SIG-M5 (cell line): ENCODE measurements around the gene SUPT5H.
"Not testable (repeated sequence)": the region's sequence is repeated elsewhere in the genome, so short reads cannot be mapped to it uniquely, and the experiment has no call there.

Experiments used
- DNase-seq: peaks from one replicate; lab custom pipeline; 2025; lab: John Stamatoyannopoulos, UW

SUPT5H gene

DNA sequence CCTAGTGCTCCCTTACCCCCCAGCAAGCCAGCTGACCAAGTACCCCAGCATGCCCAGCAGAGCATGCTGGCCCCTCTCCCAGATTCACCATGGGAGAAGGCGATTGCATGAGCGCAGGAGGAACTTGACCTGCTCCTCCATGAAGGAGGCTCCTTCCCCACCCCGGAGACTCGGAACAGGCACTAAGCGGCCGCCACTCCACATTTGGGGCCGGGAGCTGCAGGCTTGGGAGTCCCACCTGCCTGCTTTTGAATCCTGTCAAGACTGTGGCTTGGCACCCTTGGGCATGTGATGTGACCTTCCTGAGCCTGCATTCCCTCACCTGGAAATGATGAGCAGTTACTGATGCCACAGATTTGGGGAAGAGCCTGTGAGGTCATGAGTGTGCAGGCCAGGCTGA is 22.6 kb downstream of the SUPT5H start:
- no peak for DNase-seq

DNA sequence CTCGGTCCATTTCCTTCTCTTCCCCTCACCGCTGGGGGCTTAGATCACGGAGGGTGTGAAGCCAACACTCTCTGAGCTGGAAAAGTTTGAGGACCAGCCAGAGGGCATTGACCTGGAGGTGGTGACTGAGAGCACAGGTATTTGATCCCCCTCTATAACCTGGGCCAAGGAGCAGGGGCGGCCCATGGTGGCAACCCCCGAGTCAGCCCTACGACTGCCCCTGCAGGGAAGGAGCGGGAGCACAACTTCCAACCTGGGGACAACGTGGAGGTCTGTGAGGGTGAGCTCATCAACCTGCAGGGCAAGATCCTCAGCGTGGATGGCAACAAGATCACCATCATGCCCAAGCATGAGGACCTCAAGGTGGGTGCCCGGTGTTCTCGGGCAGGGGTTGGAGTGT is 23.7 kb downstream of the SUPT5H start:
- no peak for DNase-seq

DNA sequence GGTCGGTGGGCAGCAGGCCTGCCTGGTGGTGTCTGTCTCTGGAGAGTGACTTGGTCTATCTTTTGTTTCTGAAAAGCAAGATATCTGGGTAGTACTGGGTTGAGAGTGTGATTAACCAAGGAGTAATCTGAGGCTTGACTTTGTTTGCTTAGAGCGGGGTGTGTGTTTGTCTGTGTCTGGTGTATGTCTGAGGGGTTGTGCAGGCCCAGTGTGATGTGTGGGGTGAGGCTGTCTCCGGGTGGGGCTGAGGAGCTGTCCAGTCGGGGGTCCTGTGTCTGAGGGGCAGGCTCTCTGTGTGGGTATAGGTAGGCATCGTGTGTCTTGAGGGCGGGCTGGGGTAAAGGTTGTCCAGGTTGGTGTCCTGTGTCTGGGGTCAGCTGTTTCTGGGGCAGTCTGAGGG is 24.2 kb downstream of the SUPT5H start:
- DNase-seq: no peak

DNA sequence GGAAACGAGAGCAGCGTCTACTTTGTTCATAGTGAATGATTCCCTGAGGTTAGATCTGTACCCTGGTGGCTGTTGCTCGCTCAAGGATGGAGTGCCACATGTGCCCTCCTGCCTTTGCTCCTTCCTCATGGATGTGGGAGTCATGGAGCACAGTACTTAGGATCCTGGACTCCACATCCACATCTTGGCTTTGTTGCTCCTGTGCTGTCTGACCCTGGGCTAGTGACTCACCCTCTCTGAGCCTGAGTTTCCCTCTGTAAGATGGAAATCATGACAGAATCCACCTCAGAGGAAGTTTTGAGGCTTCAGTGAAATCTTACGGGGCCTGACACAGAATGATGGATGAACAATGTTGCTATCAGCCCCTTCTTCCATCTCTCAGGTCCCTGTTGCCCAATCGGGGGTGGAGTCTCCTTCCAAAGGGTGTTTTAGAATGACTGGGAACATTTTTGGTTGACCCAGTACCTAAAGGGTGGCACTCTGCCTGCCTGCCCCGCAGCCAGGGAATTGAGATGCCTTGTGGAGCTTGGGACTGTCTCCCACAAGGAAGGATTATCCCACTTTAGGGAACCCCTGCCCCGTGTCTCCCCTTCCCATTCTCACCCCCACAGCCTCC is 25.4 kb downstream of the SUPT5H start:
- no peak for DNase-seq

DNA sequence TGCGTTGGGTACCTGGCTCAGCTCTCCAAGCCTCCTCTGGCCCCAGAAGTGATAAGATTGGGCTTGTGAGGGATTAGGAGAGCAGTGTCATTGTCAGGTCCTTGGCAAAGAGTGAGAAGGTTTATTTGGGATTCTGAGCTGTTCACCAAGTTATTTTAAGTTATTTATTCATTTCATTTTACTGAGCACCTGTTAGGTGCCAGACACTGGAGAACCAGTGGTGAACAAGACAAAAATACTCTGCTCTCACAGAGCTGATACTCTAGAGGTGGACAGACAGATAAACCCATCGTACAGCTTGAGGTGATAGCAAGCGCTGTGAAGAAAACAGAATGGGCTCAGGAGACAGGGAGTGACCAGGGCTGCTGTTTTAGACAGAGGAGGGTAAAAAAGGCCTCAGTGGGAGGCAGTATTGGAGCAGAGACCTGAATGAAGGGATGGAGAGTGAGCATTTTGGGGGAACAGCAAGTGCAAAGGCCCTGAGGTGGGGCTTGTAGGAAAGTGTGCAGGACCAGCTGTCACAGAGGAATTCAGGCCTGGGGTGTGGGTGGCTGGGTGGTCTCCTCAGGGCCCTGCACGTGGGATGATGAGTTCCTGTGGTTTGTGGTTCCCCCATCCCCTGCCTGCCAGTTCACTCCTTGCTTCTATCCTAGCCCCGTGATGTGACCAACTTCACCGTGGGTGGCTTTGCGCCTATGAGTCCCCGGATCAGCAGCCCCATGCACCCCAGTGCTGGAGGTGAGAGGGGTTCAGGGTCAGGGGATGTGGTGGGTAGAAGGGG is 26.6 kb downstream of the SUPT5H start:
- no peak for DNase-seq

DNA sequence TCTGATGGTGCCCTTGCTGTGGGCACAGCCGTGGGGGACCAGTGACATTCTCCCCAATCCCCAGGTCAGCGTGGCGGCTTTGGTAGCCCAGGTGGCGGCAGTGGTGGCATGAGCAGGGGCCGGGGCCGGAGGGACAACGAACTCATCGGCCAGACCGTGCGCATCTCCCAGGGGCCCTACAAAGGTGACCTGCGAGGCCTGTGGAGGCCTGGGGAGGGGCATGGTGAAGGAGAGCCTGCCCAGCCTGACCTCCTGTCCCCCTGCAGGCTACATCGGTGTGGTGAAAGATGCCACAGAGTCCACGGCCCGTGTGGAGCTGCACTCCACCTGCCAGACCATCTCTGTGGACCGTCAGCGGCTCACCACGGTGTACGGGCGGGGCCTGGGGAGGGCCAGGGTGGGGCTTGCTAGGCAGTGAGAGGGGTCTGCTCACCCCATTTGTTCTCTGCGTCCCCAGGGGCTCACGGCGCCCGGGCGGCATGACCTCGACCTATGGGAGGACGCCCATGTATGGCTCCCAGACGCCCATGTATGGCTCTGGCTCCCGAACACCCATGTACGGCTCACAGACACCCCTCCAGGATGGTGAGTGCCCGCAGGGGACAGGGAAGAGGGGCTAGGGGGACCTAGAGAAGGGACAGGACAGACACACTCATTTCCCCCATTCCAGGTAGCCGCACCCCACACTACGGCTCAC is 27.5 kb downstream of the SUPT5H start:
- no peak for DNase-seq

DNA sequence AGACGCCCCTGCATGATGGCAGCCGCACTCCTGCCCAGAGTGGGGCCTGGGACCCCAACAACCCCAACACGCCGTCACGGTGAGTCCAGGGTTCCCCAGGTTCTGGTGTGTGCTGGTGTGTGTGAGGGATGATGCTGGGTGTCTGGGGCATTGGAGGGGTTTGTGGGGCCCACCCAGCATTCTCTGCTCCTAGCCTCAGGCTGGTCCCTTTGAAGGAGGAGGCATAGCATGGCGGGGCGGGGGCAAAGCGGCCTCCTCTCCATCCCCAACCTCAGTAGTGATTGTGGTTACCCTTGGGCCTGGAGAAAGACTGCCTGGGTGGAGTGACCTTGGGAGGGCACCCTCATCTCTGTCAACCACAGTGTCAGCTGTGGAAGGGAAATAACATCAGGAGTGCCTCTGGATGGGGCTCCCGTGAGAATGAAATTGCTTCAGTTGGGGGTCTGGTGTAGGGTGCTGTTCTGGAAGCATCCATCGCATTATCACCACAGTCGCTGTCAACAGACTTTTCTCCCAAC is 28.1 kb downstream of the SUPT5H start:
- no peak for DNase-seq

DNA sequence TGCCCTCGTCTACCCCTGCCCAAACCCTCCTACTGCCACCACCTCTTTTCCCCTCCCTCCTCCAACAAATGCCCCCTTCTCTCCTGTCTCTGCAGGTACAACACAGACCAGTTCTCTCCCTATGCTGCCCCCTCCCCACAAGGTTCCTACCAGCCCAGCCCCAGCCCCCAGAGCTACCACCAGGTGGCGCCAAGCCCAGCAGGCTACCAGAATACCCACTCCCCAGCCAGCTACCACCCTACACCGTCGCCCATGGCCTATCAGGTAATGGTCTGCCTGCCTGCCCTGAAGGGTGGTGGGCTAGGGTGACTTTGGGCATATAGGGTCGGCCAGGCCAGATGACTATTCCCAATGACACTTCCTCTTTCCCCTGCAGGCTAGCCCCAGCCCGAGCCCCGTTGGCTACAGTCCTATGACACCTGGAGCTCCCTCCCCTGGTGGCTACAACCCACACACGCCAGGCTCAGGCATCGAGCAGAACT is 28.8 kb downstream of the SUPT5H start:
- DNase-seq: no peak

DNA sequence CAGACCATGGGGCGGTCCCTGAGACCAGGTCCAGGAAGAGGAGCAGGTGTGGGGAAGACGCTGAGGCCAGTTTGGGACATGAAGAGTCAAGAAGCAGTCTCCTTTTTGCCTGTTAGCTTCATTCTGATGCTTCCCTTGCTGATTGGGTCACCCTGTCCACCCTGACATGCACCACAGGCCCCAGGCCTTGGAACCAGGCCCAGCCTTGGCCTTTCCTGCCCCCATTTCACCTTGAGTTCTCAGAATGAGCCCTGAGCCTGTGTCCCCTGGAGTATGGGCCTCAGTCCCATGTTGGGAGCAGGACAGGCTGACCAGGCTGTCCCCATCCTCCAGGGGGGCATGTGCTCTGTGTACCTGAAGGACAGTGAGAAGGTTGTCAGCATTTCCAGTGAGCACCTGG is 30.4 kb downstream of the SUPT5H start:
- no peak for DNase-seq

DNA sequence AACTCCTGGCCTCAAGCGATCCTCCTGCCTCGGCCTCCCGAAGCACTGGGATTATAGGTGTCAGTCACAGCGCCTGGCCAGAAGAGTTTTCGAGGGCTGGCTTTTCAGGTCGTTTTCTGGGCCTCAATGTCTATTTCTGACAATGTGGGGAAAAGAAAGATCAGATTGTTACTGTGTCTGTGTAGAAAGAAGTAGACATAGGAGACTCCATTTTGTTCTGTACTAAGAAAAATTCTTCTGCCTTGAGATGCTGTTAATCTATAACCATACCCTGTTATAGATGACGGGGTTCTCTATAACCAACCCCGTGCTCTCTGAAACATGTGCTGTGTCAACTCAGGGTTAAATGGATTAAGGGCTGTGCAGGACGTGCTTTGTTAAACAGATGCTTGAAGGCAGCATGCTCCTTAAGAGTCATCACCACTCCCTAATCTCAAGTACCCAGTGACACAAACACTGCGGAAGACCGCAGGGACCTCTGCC is 34.0 kb downstream of the SUPT5H start:
- not testable (repeated sequence) for DNase-seq

DNA sequence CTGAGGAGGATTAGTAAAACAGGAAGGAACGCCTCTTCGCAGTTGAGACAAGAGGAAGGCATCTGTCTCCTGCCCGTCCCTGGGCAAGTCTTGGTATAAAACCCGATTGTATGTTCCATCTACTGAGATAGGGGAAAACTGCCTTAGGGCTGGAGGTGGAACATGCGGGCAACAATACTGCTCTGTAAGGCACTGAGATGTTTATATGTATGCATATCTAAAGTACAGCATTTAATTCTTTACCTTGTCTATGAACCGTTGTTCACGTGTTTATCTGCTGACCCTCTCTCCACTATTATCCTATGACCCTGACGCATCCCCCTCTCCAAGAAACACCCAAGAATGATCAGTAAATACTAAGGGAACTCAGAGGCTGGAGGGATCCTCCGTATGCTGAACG is 34.5 kb downstream of the SUPT5H start:
- no peak for DNase-seq

DNA sequence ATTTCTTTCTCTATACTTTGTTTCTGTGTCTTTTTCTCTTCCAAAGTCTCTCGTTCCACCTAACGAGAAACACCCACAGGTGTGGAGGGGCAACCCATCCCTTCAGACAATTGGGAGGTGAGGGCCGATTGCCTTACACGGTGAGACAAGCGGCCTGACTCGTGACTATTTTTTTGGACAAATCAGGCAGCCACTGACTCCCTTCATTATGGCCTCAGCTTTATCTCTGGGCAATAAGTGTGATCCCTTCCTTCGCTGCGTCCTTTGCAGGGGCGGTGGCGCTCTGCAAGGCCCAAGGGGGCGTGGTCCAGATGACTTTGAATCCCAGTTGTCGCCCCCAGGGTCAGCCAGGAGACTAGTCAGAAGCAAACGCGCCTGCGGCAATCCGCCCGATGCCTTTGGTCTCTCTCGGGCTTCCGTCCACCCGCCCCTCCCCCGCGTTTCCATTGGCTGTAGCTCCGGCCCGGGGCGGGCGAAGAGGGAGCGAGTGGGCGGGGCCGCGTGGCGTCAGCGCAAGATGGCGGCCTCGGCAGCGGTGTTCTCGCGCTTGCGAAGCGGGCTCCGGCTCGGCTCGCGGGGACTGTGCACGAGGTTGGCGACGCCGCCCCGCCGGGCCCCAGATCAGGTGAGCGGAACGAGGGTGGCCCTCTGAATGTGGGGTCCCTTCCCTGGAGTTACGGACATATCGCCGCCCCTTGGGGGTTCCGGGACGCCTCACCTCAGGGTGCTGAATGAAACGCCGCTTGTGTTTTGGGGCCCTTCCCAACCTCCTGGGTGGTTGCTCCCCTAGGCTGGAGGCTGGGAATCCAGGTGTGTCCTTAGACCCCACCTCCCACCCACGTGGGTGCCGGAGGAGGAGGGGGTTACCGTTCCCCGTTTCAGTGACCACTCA is 35.2 kb downstream of the SUPT5H start, which contains the start of gene TIMM50:
Gene TIMM50 (plus strand): TSS at position 502 of the 892 bp plus-strand sequence. CDS start 16 bp downstream, at position 518.
- peak; percentile 33 for DNase-seq

DNA sequence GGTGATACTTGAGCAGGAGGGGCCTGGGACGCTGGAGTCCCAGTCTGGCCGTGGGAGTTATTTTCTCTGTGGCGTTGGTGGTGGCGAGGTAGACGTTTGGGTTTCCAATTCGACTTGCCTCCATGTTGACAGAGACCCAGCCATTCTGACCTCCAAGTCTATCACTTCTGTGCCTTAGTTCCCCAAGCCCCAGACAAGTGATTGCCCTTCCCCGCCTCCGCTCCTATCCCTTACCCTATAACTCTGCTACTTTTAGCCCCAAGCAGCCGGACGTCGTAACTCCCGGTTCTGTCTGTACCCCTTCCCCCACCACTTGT is 35.8 kb downstream of the SUPT5H start:
- DNase-seq: no peak

DNA sequence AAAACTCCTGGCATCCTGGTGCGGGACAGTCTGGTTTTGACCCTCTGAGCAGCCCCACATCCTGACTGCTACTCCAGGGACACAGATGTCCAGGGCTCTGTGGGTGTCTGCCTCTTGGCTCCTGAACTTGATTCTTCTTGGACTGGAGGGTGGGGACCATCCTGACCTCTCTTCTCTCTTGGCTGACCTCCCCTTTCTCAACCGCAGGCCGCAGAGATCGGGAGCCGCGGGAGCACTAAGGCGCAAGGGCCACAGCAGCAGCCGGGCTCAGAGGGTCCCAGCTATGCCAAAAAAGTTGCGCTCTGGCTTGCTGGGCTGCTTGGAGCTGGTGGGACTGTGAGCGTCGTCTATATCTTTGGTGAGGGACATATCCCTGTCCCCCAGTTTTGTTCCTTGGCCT is 36.3 kb downstream of the SUPT5H start:
- DNase-seq: no peak

DNA sequence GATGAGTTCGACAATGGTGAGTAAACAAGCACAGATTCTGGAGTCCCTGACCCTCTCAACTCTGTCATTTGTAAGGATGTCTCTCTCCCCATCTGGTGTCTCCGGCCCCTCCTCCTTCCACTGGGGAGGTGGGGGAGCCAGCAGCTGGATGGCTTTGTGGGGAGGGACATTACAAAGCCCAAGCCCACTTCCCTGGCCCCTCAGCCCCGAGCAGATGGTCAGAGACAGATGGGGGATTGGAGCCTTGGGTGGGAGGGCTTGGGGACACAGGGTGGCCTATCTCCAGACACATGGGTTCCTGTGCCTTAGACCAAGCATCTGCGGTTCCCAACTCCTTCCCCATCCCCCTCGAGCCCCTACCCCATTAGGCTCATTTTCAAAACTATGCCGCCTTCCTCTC is 37.8 kb downstream of the SUPT5H start:
- no peak for DNase-seq

DNA sequence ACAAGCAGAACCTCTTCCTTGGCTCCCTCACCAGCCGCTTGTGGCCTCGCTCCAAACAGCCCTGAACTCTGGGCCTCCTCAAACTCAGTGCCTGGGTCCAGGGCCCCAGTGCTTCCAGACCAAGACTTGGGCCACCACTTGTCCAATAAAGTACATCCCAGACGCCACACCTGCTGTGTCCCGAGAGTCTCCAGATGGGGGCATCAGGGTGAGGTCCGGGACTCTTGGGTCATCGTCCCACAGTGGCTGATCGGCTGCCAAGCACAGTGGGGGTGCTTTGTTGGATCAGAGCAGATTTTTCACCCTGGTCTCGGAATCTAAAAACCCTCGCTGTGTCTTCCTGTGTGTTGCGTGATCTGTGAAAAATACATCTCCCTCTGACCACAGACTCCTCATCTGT is 44.4 kb downstream of the SUPT5H start:
- no peak for DNase-seq

DNA sequence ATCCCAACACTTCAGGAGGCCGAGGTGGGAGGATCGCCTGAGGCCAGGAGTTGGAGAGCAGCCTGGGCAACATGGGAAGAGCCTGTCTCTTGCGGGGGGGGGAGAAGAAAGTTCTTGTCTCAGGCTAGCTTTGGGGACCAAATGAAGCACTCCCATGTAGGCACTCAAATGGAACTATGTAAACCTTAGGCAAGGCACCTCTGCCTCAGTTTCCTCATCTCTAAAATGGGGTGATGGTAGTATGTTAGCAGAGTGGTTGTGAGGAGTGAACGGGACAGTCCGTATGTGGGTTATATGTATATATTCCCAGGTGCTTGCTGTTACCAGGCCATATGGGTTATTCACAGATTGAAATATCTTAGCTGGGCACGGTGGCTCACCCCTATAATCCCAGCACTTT is 46.8 kb downstream of the SUPT5H start:
- DNase-seq: no peak

DNA sequence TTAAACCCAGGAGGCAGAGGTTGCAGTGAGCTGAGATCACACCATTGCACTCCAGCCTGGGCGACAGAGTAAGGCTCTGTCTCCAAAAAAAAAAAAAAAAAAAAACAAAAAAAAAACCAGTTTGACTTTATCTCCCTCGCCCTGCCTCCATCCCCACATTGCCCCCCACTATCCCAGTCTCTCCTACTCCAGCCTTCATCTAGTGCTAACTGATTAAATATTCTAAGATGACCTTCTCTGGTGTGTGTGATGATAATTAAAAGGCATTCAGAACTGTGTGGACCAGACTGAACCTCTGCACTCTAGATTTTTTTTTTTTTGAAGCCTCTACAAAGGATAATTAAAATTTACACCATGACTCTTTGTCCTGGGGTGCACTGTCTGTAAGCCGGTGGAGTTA is 47.4 kb downstream of the SUPT5H start:
- no peak for DNase-seq

DNA sequence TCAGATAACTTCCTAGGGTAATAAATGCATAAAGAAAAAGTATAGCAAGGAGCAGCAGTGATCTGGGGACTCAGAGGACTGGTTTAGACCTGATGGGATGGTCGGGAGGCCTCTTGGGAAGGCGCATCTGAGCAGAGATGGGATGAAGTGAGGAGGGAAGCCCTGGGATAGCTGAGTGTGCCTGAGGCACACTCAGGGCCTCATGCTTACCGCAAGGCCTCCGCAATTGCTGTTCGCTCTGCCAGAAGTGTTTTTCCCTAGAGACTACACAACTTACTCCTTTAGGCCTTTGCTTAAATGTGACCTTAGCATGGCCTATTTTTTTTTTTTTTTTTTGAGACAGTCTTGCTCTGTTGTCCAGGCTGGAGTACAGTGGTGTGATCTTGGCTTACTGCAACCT is 49.3 kb downstream of the SUPT5H start:
- no peak for DNase-seq

DNA sequence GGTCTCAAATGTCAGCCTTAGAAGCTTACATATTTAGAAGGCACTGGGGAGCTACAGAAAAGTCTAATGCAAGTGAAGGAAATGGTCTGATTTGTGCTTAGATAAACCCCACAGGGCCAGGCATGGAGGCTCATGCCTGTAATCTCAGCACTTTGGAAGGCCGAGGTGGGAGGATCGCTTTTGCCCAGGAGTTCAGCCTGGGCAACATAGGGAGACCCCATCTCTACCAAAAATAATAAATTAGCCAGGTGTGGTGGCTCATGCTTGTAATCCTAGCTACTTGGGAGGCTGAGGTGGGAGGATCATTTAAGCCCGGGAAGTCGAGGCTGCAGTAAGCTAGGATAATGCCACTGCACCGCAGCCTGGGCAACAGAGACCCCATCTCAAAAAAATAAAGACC is 50.7 kb downstream of the SUPT5H start:
- no peak for DNase-seq

DNA sequence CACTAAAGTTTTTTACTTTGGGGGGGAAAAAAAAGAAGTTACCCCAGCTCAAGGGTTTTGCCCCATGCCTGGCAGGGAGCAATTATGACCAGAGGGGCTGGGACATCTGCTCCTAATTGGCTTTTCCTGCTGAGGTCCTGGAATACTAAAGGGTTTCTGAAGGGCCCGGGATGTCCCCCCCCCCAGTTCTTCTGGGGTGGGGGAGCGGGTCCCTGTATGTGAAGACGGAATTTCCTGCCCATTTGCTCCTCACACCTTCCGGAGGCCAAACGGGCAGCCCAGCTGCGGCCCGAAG is 52.3 kb downstream of the SUPT5H start:
- no peak for DNase-seq
